PFSK-1 (cell line): ENCODE data around the gene LDB3.

Experiments used
- FOXP2 ChIP-seq: optimal IDR thresholded peaks from 2 replicates; pipeline ENCODE3; 2011; ENCODE audit warnings: borderline replicate concordance, control low read depth, inconsistent platforms; ENCODE audit not compliant: insufficient read depth; ENCODE audit errors: extremely low read length, extremely low read depth
- POLR2AphosphoS5 ChIP-seq: IDR thresholded peaks from 2 replicates; pipeline ENCODE4 v1.6.1; 2012; ENCODE audit warnings: low read depth, mild to moderate bottlenecking, control low read depth, low read length, moderate library complexity
- REST ChIP-seq, 2 experiments: IDR thresholded peaks; 2 replicates each; pipeline versions ENCODE4 v1.6.1 to v1.8.0; 2011 to 2012; ENCODE audit warnings: low read depth in 2 of 2, low read length in 2 of 2, control low read depth in 1 of 2, inconsistent platforms in 1 of 2, mild to moderate bottlenecking in 1 of 2, moderate library complexity in 1 of 2; ENCODE audit not compliant: insufficient read depth in 1 of 2
- SIN3A ChIP-seq: IDR thresholded peaks from 2 replicates; pipeline ENCODE4 v1.6.1; 2012; ENCODE audit warnings: mild to moderate bottlenecking, low read length, moderate library complexity, borderline replicate concordance; ENCODE audit not compliant: insufficient read depth
- TAF1 ChIP-seq: IDR thresholded peaks from 2 replicates; pipeline ENCODE4 v1.6.1; 2012; ENCODE audit warnings: low read length, control low read depth, borderline replicate concordance; ENCODE audit not compliant: insufficient read depth

Gene LDB3

GRCh38 chr10:86699991-86700840 is 31.9 kb downstream of the LDB3 start:
- TF ChIP-seq SIN3A, result no peak
- no peak for TF ChIP-seq REST (IDR thresholded peaks at IDR 0.05; ENCODE audit: insufficient read depth in 1 of 2, low read depth in 2 of 2, low read length in 2 of 2)
- no peak for TF ChIP-seq FOXP2
- TF ChIP-seq TAF1, result no peak
- no peak for TF ChIP-seq POLR2AphosphoS5

- TF ChIP-seq SIN3A (no peak), REST (IDR thresholded peaks at IDR 0.05; ENCODE audit: insufficient read depth in 1 of 2, low read depth in 2 of 2, low read length in 2 of 2) (no peak), FOXP2 (no peak), TAF1 (no peak), POLR2AphosphoS5 (no peak)
These were observed 32.7 kb downstream of the LDB3 start for GRCh38 chr10:86700851-86701617.

GRCh38 chr10:86703176-86703575 is 34.9 kb downstream of the LDB3 start:
- TF ChIP-seq SIN3A, result no peak
- no peak for TF ChIP-seq FOXP2
- TF ChIP-seq TAF1, result no peak
- no peak for TF ChIP-seq POLR2AphosphoS5
- no peak for TF ChIP-seq REST (IDR thresholded peaks at IDR 0.05; ENCODE audit: insufficient read depth in 1 of 2, low read depth in 2 of 2, low read length in 2 of 2)

- no peak for TF ChIP-seq SIN3A
- no peak for TF ChIP-seq POLR2AphosphoS5
These were observed 36.8 kb downstream of the LDB3 start for GRCh38 chr10:86705139-86705538.

- TF ChIP-seq POLR2AphosphoS5 (no peak), SIN3A (no peak), TAF1 (no peak), REST (IDR thresholded peaks at IDR 0.05; ENCODE audit: insufficient read depth in 1 of 2, low read depth in 2 of 2, low read length in 2 of 2) (no peak)
These were observed 37.6 kb downstream of the LDB3 start for GRCh38 chr10:86705905-86706304.
